A673 (cell line): ENCODE measurements around the gene SDC1.

ENCODE experiments used
- EZH2 ChIP-seq: fragments of 200-600 bp; sonication (generic); IDR thresholded peaks from 2 replicates; pipeline ENCODE4 v1.6.1; 2017; ENCODE audit warnings: borderline replicate concordance, low read depth, mild to moderate bottlenecking, mixed read lengths, antibody characterized with exemption, low read length; ENCODE audit not compliant: poor library complexity, severe bottlenecking
- TF ChIP-seq, protein P1 (sequence below): fragments of 300-800, 200-600 bp; sonication (generic); conservative IDR thresholded peaks from 2 replicates; pipeline ENCODE4 v1.5.1; 2017; ENCODE audit warnings: low read depth, mild to moderate bottlenecking, antibody characterized with exemption, low read length, moderate library complexity, mixed read lengths

DNA sequence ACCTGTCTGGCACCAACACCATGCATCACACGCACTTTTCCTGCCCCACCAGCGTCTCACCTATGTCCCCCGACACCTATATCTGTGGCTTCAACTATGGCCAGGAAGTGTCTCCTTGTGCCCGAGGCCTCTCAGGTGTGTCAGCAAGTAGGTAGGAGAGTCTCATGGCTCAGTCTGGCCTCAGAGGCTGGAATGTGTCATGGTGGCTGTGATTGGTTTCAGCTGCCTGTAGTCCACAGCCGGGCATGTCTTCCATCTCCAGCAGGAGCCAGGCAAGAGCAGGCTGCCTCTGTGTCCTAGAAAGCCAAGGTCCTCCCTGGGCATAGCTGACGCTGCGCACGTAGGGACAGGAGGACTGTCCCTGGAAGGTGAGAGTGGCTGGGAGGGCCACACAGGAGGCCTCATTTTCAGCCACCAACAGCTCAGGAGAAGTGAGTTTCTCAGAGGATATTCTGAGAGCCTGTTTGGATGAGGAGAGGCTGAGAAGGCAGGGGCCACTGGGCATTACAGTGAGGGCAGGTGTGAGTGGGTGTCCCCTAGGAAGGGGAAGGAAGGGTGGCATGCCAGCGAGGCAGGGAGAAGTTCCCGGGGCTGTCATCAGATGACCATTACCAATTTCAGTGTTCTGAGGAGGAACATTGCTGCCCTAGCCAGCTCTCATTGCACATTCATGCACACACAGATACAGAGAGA, 47.2 kb downstream of the SDC1 start:
- TF ChIP-seq, protein P1, sequence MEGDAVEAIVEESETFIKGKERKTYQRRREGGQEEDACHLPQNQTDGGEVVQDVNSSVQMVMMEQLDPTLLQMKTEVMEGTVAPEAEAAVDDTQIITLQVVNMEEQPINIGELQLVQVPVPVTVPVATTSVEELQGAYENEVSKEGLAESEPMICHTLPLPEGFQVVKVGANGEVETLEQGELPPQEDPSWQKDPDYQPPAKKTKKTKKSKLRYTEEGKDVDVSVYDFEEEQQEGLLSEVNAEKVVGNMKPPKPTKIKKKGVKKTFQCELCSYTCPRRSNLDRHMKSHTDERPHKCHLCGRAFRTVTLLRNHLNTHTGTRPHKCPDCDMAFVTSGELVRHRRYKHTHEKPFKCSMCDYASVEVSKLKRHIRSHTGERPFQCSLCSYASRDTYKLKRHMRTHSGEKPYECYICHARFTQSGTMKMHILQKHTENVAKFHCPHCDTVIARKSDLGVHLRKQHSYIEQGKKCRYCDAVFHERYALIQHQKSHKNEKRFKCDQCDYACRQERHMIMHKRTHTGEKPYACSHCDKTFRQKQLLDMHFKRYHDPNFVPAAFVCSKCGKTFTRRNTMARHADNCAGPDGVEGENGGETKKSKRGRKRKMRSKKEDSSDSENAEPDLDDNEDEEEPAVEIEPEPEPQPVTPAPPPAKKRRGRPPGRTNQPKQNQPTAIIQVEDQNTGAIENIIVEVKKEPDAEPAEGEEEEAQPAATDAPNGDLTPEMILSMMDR = no peak
- TF ChIP-seq EZH2 = no peak
